CD8-positive, alpha-beta memory T cell (primary cell): ENCODE data around the gene LTF. TPM values are rescaled to one million over a fixed set of nuclear protein-coding genes. Genes with fewer than 3 reads are reported as not detected.

ENCODE experiments used
- polyA plus RNA-seq: library from polyadenylated mRNA; unstranded; fragments of 300-500 nt; fragmentation: Illumina TruSeq; gene quantifications from one replicate; pipeline ENCODE4 v1.2.3, GENCODE V29; 2021
- total RNA-seq, 2 experiments: library from RNA; stranded (reverse); gene quantifications; one replicate each; pipeline ENCODE4 v1.2.3, GENCODE V29; 2021

Gene LTF
- total and polyA plus RNA-seq, 3 experiments from 2014 or later = not detected

Other genes with a start within 250 kb of the LTF start
- gene CCR3, start 222.4 kb downstream of the LTF start, total RNA-seq = not detected
- 0.22 TPM for gene CCR3, start 222.4 kb downstream of the LTF start, polyA plus RNA-seq
- under 1 TPM; 0.51 to 0.74 TPM for gene CCR2, start 110.8 kb downstream of the LTF start, total RNA-seq
- gene CCR2, start 110.8 kb downstream of the LTF start, polyA plus RNA-seq = 59.7 TPM
- 1 to 10 TPM; 2.6 to 3.4 TPM for gene CCR5, start 94.0 kb downstream of the LTF start, total RNA-seq
- gene CCR5, start 94.0 kb downstream of the LTF start, polyA plus RNA-seq = 29.2 TPM
- gene CCRL2, start 57.6 kb downstream of the LTF start, total RNA-seq = 1 to 10 TPM; 2.7 to 3.0 TPM
- 2.3 TPM for gene CCRL2, start 57.6 kb downstream of the LTF start, polyA plus RNA-seq
- not detected for gene RTP3, start 33.1 kb upstream of the LTF start, total RNA-seq
- gene RTP3, start 33.1 kb upstream of the LTF start, polyA plus RNA-seq = not detected
- under 1 TPM; 0.04 TPM for gene LRRC2, start 101.4 kb upstream of the LTF start, total RNA-seq
- not detected for gene LRRC2, start 101.4 kb upstream of the LTF start, polyA plus RNA-seq
- gene FAM240A, start 147.6 kb upstream of the LTF start, total RNA-seq = not detected
- gene FAM240A, start 147.6 kb upstream of the LTF start, polyA plus RNA-seq = not detected
- under 1 TPM; 0.84 to 0.96 TPM for gene ALS2CL, start 228.8 kb upstream of the LTF start, total RNA-seq
- 1.2 TPM for gene ALS2CL, start 228.8 kb upstream of the LTF start, polyA plus RNA-seq
- under 1 TPM in 1 of 2 experiments, not detected in 1; 0.16 TPM for gene TMIE, start 236.5 kb upstream of the LTF start, total RNA-seq
- gene TMIE, start 236.5 kb upstream of the LTF start, polyA plus RNA-seq = 0.67 TPM